ENCODE results near the gene NKPD1. TPM values are rescaled to one million over a fixed set of nuclear protein-coding genes. Genes with fewer than 3 reads are reported as not detected.

Gene NKPD1
- total RNA-seq, 1 donor from 2014 or later, result 1.1 TPM

DNA sequence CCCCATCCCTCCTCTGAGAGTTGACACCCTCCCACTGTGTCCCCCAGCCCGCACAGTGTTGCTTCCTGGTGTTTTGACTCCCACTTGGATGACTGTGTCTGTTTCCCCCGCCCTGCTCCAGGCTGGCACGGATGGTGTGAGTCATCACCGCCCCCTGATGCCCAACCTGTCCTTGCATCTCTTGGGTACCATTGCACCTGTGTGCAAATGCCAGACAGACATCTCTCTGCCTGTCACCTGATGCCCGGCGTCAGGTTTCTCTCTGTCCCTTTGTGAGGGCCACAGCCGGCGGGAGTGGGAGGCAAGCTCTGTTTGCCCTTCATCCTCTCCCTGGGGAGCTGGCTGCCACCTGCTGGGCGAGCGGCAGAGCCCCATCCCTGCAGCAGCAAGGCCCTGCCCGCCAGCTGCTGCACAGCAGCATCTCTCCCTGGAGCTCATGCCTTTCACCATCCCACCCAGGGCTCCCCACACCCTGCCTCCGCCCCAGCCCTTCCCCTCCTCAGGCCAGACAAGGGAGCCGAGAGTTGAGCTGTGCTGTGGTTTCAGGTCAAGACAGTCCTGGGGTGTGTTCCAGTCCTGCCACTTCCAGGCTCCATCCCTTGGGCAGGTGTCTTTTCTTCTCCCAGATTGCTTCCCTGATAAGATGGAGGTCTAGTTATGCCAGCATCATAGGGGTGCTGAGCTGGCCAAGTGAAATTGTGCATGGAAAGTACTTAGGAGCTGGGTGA, 29.7 kb downstream of the NKPD1 start:
- TF ChIP-seq, protein P1, sequence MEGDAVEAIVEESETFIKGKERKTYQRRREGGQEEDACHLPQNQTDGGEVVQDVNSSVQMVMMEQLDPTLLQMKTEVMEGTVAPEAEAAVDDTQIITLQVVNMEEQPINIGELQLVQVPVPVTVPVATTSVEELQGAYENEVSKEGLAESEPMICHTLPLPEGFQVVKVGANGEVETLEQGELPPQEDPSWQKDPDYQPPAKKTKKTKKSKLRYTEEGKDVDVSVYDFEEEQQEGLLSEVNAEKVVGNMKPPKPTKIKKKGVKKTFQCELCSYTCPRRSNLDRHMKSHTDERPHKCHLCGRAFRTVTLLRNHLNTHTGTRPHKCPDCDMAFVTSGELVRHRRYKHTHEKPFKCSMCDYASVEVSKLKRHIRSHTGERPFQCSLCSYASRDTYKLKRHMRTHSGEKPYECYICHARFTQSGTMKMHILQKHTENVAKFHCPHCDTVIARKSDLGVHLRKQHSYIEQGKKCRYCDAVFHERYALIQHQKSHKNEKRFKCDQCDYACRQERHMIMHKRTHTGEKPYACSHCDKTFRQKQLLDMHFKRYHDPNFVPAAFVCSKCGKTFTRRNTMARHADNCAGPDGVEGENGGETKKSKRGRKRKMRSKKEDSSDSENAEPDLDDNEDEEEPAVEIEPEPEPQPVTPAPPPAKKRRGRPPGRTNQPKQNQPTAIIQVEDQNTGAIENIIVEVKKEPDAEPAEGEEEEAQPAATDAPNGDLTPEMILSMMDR (IDR thresholded peaks at IDR 0.05; ENCODE audit: unreplicated experiment), result no peak
- no peak overlapping the region for H3K27ac Mint-ChIP-seq
- no peaks in the 10 kb centered on the region for H3K27me3 Mint-ChIP-seq (ENCODE audit: low read depth)
- no peak overlapping the region for H3K4me3 Mint-ChIP-seq
- H3K9me3 Mint-ChIP-seq, result no peaks in the 10 kb centered on the region
- no peak for DNase-seq (ENCODE audit: low spot score in 2 of 2, unreplicated experiment in 2 of 2)
- no peaks in the 10 kb centered on the region for H3K4me1 Mint-ChIP-seq
- no peaks in the 10 kb centered on the region for H3K36me3 Mint-ChIP-seq

DNA sequence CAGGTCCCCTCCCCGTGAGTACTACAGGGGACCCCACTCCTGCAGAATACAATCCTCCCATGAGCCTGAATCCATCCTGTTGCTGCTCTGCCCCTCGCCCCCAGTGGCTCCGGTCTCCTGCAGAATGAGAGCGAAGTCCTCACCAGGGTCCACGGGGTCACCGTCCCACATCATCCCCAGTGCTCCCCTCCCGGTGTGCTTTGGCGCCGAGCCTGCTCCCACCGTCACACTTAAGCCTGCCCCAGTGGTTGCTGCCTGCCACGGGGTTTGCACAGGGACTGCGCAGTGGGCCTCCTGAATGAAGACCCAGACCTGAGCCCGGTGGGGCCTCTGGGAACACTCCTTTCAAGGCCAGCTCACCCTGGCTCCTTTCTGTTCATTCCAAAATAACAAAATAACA, 30.5 kb downstream of the NKPD1 start:
- TF ChIP-seq, protein P1 (IDR thresholded peaks at IDR 0.05; ENCODE audit: unreplicated experiment), result no peak
- no peak for DNase-seq (ENCODE audit: low spot score in 2 of 2, unreplicated experiment in 2 of 2)
- Mint-ChIP-seq H3K27me3 (ENCODE audit: low read depth) (no peaks in the 10 kb centered on the region), H3K27ac (no peak overlapping the region), H3K9me3 (no peaks in the 10 kb centered on the region), H3K4me1 (no peaks in the 10 kb centered on the region), H3K4me3 (no peak overlapping the region), H3K36me3 (no peaks in the 10 kb centered on the region)

DNA sequence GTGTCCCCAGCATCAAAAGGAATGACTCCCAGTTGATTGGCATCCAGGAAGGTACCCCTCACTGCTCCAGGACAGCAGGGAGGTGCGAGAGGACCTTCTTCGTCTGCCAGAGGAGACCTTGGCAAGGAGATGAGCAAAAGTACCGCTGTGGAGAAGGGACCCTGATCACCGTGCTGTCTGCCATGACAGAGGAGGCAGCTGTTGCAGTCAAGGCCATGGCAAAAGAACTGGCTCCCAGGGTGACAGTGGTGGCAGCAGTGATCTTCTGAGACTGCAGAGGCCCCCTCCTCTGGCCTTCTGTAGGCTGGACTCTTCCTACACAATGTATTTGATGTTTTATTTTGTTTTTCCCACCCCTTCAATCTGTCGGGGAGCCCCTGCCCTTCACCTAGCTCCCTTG, 32.0 kb downstream of the NKPD1 start:
- H3K9me3 Mint-ChIP-seq, result no peaks in the 10 kb centered on the region
- no peak overlapping the region for H3K4me3 Mint-ChIP-seq
- TF ChIP-seq, protein P1 (IDR thresholded peaks at IDR 0.05; ENCODE audit: unreplicated experiment), result no peak
- peaks cover 6% of the 10 kb centered on the region for H3K4me1 Mint-ChIP-seq
- DNase-seq (ENCODE audit: low spot score in 2 of 2, unreplicated experiment in 2 of 2), result no peak
- no peaks in the 10 kb centered on the region for H3K36me3 Mint-ChIP-seq
- no peak overlapping the region for H3K27ac Mint-ChIP-seq
- no peaks in the 10 kb centered on the region for H3K27me3 Mint-ChIP-seq (ENCODE audit: low read depth)

DNA sequence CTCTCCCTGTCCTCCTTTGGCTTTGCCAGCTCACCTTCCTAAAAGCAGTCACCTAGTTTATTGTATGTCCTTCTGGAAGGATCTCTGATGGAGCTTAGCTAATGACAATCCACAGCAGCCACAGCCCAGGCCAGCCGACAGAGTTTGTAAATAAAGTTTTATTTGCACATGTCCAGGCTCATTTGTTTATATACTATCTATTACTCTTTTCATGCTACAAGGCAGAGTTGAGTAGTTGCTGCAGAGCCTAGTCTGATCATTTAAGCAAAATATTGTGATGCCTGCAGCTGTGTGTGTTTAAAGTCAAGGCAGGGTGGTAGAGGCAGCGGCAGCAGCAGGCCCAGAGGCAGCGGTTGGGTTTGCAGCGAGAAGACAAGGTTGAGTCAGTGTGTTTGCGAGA, 32.6 kb downstream of the NKPD1 start:
- DNase-seq (ENCODE audit: low spot score in 2 of 2, unreplicated experiment in 2 of 2), result no peak
- no peaks in the 10 kb centered on the region for H3K9me3 Mint-ChIP-seq
- no peak overlapping the region for H3K4me3 Mint-ChIP-seq
- H3K27me3 Mint-ChIP-seq (ENCODE audit: low read depth), result no peaks in the 10 kb centered on the region
- no peak overlapping the region for H3K27ac Mint-ChIP-seq
- H3K4me1 Mint-ChIP-seq, result peaks cover 12% of the 10 kb centered on the region
- H3K36me3 Mint-ChIP-seq, result no peaks in the 10 kb centered on the region
- TF ChIP-seq, protein P1 (IDR thresholded peaks at IDR 0.05; ENCODE audit: unreplicated experiment), result no peak

DNA sequence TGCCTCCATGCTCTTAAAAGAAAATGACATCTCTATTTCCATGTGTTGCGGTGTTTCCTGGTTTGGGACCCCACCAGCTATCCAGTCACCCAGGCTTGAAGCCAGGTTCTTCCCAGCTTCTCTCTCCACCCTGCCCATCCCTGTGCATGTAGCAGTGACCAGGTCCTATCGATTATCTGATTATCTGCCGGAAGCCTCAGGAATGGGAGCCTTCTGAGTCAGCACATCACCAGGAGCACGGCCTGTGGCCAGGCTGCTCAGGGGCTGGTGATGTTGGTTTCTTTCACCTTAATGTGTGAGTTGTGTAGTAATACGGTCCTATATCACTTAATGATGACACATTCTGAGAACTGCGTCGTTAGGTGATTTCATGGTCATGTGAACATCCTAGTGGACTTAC, 34.1 kb downstream of the NKPD1 start:
- Mint-ChIP-seq H3K36me3 (no peaks in the 10 kb centered on the region), H3K9me3 (no peaks in the 10 kb centered on the region), H3K27me3 (ENCODE audit: low read depth) (no peaks in the 10 kb centered on the region), H3K4me3 (no peak overlapping the region), H3K27ac (no peak overlapping the region), H3K4me1 (peaks cover 25% of the 10 kb centered on the region)
- TF ChIP-seq, protein P1 (IDR thresholded peaks at IDR 0.05; ENCODE audit: unreplicated experiment), result no peak
- no peak for DNase-seq (ENCODE audit: low spot score in 2 of 2, unreplicated experiment in 2 of 2)

Measured in mesothelial cell of epicardium (in vitro differentiated cells).